IPS DF 19.7 (cell line): Measurements from ENCODE around the gene GREM2.
A peak's percentile ranks its signal among the peaks of the same experiment; 100 is the strongest.

Experiments
- DNase-seq: peaks from one replicate; pipeline ENCODE4 v3.0.0-alpha.2; 2013; ENCODE audit warnings: low read depth, low spot score

GREM2 gene

DNA sequence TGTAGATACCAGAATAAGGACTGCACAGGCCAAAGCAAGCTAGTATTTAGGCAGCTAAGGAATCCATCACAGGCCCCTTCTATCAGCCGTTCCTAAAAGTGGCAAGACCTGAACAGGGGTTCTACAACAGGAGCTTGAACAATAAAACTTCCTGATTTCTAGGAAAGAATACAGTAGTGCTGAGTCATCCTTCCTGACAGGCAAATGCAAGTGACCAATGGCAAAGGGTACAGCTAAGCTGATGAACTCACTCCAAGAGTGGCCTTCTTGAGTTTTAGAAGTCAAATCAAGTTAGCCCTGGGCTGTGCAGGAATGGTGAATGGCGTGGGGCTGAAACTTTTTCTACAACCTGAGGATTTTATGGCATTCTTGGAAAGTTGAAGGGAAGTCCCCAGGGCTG is 112.9 kb downstream of the GREM2 start:
- DNase-seq: no peak

DNA sequence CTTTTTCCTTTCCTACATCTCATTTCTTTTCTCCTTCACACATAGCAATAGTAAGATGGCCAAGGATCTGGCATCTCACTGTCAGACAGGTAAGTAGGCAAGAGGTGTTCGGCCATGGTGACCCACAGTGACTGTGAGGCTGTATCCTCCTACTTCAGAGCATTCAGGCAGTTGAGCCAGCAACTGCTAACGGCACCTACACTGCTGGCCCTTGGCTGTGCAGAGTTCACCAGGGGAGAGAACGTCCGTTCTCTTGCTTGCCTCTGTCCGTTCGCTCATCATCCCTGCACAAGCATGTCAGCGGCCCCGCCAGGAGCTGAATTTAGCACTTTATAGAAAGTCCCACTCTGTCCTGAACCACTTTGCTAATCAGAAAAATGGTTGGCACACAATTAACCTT is 113.6 kb downstream of the GREM2 start:
- no peak for DNase-seq

DNA sequence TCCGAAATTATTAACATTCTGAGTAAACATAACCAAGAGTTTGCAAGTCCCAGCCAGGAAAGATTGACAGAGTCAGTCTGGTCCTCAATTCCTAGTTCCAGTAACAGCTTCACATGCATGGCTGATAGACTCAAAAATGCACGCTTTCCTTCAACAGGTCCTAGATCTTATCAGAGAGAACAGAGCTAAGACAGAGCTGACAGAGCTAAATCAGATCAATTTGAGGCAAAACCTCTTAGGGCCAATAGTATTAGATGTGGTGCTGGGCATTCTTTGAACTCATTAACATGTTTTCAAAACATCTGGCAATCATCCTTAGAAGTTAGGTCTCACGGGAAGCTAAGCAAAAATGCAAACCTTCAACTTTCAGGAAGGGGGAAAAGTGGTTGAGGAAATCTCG is 114.0 kb downstream of the GREM2 start:
- no peak for DNase-seq

DNA sequence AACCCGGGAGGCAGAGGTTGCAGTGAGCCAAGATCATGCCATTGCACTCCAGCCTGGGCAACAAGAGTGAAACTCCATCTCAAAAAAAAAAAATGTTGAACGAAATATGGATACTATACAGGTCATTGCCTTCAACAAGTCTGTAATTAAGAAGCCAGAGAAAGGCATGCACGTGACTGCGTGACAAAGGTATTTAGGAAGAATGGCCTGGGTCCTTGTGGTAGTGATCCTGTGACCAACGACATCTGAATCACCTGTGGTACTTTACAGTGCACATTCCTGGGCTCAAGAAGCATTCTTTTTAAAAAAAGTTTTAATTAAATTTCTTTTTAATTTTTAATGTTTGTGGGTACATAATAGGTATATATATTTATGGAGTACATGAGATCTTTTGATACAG is 115.0 kb downstream of the GREM2 start:
- no peak for DNase-seq

DNA sequence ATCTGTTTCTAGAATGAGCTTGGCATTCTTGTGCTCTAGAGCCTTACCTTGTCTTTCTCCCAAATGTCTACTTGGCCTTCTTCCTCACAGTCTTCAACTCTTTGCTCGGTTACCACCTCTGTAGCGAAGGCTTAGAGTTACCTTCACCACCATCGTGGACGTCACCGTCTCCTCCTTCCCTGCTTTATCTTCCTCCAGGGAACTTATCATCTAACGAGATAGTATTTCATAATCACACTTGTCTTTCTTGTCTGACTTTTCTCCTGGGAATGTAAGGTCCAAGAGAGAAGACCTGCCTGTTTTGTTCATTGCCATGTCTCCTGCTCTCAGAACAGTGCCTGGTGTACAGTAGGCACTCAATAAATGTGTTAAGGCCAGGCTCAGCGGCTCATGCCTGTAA is 115.6 kb downstream of the GREM2 start:
- DNase-seq: no peak

DNA sequence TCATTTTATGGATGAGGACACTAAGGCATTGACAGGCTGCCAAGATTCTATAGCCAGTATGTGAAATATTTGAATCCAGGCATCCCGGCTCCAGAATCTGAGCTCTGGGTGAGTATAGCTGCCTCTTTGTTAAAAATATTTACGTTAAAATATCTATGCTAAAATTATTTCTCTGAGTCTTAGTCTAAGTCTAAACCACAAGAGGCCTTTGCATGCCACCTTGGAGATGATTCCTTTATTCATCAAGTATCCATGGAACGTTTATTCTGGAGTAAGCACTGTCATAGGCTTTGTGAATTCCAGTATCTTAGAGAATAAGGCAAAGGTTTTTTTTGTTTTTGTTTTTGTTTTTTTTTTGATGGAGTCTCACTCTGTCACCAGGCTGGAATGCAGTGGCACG is 116.4 kb downstream of the GREM2 start:
- no peak for DNase-seq

DNA sequence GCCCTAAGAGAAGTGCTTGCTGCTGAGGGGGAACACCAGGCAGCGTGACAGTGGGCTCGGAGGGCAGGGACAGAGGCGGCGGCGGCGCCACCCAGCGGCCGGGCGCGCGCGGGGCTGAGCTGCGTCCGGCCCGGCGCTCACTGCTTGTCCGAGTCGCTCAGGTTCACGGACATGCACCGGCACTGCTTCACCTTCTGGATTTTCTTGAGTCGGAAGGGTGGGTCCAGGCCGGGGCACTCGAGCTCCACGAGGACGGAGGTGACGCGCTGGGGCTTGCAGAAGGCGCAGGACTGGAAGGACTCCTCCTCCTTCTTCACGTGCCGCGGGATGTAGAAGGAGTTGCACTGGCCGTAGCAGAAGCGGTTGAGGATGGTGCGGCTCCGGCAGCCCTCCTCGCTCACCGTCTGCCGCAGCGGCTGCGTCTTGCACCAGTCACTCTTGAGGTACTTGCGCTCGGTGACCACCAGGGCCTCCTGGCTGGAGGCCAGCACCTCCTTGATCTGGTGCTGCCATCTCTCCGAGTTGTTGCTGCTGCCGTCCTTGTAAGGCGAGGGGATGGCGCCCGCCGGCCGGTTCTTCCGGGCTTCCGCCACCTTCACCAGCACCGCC is 119.0 kb downstream of the GREM2 start:
- DNase-seq: peak; percentile 57

DNA sequence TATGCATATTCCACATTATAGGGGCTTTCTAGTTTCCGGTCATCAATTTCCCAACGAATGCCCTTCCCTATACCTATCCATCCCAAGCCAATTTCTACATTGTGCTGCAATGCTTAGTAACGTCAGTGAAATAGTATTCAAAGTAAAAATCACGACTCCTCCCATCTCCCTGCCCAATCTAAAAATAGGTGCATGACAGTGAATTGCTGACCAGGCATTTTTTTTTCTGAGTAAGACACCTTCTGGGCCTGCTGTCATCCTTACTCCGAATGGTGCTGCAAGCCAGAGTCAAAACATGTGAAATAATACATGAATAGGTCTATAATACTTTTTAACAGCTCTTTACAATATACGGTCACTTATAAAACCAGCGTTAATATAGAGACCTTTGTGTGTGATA is 120.2 kb downstream of the GREM2 start:
- no peak for DNase-seq

DNA sequence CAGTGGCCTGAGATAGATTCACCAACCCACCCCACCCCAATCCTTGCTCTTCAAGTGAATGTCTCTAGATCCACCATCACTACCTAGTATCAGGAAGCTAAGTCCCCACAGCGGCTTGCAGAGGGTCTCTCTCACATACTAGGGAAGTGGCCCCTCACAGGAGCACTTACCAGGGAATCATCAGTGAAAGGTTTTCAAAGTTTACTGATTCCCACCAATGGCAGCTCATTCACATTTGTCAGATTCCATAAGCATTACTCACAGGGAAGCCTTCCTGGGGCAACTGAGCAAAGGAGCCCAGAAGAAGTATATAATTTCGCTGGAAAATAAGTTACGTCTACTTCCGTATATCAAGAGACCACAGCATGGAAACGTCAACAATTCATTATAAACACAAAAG is 120.8 kb downstream of the GREM2 start:
- peak; percentile 23 for DNase-seq

DNA sequence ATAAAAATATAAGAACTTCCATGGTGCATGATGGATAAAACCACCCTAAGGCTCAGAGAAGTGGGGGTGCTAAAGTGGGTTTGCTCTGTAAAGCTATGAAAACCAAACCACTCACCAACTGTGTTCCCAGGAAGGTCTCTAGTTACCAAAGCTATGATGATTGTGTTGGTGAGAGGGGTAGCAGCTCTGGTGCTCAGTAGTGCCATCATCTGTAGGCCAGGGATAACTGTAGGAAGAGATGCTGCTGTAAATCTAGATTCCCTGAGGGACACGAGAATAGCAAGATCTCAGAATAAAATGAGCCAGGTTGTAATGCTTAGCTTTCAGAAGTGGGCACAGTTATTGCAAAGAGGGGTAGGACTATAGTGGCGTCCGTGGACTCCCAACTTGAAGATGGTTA is 124.5 kb downstream of the GREM2 start:
- no peak for DNase-seq

DNA sequence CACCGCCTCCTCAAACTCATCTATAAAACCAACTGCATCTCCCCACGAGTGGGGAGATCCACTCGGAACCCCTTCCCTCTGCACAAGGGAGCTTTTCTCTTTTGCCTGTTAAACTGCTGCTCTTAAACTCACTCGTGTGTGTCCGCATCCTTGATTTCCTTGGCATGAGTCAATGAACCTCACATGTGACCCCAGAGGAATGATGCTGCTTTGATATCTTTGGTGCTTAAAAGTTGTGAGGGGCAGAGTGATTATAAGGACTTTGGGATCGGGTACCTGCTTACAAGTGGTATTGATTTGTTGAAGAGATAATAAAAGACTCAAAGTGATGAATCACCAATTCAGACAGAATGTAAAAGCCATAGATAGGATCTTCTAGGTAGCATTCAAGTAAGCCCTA is 125.3 kb downstream of the GREM2 start:
- no peak for DNase-seq

DNA sequence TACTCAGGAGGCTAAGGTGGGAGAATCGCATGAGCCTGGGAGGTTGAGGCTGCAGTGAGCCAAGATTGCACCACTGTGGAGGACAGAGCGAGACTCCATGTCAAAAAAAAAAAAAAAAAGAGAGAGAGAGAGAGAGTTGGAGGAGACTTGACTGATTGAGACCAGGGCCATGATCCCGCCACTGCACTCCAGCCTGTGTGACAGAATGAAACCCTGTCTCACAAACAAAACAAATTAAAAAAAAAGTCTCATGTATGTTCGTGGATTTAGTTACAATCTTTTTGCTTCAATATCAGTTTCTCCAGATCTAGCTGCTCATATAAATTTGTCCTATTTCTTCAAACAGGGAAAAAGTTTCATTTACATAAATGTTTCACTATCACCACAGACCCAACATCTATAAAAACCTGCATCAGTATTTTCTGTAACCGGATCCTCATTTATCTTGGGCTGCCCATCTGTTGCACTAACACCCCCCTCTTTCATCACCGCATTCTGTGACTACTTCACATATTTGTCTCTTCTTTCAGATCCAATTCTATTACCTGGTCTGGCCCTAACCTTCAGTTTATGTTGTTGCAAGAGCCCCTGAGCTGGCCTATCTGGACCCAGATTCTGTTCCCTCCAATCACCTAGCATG is 127.0 kb downstream of the GREM2 start:
- DNase-seq: no peak

DNA sequence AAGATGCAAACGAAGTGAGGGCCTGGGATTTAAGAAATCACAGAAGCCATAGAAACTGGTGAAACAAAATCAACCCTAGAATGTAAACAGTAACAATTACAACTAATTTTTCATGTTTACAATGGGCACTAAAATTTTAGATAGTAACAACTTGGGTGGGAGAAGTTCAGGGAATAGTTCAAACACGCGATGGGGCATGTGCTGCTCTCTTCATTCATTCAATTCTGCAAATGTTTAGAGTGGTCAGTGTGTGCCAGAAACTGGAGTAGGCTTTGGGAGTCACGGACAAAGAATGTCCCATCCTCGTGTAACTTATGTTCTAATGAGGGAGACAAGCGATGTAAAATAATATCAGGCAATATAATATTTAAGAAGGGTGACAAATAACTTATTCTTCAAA is 133.4 kb downstream of the GREM2 start:
- DNase-seq: no peak

DNA sequence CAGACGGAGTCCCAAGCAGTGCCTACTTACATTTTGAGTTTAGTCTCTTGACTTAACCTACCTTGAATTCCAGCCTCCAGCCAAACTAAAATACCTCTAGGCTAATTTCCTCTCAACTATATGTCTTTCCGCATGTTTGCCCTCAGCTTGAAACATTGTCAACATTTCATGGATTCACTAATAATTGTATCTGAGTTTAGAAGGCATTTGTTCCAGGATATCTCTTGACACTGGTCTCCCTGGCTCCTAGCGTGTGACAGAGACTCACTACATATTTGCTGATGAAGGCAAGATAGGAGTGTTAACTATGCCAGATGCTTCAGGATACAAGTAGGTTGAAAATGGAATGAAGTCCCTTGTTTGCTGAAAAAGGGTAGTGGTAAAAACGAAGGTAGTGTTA is 136.1 kb downstream of the GREM2 start:
- no peak for DNase-seq

DNA sequence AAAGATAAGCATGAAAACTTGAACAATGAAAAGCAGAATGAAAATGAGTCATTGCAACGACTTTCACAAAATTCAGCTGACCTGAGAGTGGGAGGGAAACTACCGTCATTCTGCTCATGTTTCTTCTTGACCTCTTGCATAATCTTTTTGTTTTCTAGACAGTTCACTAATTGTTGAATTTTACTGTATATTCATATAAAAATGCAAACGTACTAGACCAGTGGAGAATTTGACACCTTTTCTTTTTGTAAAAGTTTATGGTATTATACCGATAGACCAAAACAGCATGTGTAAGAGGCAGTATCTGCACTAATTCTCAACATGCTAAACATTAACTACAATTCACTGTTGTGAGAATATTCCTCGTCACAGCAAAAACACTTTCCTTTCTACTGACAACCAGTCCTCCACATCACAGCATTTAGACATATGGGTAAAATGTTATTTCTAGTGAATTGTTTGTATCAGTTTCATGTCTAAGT is 137.8 kb downstream of the GREM2 start:
- no peak for DNase-seq

DNA sequence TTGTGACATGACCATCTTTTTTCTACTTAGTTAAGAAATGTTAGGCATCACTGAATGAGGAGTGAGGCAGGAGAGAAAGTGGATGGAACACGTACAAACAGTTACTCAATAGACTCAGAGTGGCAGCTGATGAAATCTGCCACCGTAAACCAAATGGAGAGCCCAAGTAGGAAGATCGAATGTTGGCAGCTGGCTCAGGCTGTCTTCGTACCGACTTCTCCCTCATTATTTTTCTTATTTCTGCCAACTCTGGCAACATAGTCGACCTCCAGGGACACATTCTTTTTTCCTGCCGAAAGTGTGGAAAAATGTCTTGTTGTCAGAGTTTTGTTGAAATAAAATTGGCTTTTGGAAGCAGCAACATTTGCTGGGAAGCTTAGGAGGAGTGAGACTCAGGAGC is 143.3 kb downstream of the GREM2 start:
- no peak for DNase-seq

DNA sequence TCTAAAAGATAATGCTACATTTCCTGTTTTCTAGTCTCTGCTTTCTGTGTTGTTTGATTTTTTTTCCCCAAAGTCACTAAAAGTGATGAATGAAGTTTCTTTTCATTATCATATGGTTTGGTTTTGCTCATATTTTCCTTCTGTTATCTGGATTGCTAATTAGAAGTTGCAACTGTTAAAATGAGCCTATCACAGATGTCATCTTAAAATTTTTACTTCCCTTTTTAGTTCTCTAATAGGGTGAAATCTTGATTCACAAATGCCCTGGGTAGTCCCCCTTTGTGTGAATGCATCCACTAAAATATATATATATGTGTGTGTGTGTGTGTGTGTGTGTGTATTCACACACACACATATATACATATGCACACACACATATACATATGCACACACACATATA is 144.1 kb downstream of the GREM2 start:
- DNase-seq: no peak

DNA sequence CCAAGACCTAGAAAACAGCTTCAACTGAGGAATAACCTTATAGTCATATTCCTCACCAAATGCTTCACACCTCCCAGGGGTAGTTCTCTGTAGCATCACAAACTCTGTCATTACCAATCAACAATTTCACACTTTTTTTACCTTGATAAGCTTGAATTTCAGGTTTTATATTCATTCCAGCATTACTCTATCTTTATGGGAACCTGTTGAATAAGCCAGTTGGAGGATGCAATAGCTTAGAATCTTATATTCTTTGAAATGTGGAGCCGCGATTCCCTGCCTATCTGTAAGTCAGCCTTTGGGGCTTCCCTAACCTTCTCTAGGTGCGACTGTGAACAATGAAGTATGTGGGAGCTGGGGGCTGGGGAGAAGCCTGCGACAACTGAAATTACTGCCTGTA is 145.4 kb downstream of the GREM2 start:
- no peak for DNase-seq

DNA sequence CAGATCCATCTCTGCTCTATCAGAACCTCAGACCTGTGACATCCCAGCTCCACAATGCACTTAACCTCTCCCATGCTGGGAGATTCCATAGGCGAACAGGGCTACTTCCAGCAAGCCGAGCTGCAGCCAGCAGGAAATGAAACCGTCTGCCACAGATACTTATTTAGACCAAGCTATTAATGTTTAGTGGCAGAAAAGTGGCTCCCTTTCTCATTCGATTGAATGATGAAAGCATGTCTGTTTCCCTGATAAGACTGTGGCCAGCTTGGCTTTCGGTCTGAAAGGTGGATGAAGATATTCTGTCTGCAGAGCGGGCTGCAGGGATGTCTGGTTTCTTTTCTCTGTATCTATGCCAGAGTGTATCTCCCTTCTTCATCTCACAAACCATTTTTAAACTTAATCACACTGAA is 146.4 kb downstream of the GREM2 start:
- no peak for DNase-seq

DNA sequence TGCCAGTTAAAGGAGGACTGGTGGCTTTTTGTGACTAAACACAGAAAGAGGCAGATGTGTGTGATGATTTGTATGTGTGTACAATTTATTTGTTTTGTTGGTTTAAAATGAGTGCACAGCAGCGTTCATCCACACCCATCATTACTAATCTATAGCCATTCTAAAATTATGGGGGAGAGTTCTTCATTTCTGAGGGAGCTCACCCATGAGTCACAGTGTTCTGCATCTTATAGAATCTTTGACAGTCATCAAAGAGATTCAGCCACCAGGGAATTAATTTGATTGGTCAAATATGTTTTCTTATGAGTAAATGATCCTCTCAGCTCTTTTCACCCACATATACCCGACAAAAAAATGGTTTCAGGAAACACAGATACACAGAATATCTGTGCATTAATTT is 147.9 kb downstream of the GREM2 start:
- DNase-seq: no peak

DNA sequence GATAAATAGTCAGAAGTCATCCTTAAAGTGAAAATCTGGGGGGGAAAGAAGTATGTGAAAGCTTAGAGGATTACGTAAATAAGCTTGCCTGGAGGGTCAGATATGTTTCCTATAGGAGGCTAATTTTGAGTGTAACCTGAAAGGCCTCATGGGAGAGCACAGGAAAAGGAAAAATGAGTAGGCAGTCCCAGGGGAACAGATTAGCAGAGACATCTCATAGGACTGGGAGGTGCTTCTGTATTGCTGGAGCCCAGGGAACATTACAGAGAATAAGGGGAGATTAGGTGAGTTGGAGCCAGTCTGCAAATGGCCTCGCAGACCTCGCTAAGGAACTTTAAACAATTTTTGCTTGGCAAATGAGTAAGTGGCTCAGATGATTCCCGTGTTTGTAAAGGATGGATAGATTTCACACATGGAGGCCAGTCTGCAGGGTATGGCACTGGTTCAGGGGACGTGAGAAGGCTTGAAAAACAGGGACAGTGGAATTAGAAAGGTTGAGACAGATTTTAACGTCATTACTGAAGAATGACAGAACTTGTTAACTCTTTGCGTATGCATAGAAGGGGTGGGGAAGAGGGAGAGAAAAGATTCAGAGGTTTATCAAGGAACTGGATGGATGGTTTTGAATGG is 149.1 kb downstream of the GREM2 start:
- no peak for DNase-seq

DNA sequence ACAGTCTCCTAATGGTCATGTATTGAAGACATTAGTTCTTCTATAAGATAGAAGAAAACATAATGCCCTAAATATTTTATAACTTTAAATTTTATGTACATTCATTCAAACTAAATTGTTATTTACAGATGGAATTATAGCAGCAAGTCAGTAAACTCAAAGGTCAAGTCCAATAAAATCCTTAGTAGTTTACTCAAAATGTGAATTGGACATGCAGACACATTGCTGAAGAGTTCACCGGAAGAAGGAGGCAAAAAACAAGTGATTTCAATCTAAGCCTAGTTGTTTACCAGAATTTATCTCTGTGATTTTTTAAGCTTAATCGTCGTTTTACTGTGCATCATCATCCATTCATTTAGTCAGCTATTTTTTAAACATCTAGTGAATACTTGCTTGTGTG is 149.7 kb downstream of the GREM2 start:
- no peak for DNase-seq

DNA sequence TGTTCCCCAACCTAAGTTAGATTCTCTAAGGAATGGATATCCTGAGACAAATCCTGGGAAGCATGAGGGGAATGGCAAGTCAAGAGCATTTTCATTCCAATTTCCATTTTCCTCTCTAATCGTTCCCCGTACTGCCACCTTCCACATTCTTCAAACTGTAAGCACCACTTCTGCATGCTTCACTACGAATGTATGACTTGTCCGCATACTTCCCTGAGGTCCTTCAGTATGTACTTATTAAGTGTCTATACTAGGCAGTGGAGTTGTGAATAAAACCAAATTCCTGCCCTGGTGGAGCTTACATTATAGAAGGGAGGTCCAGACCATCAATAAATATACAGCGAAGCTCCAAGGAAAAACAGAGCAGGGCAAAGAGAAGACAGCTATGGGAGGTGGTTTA is 154.8 kb downstream of the GREM2 start:
- no peak for DNase-seq
